HG02870 (cell line): ENCODE data around the gene C2orf74.
A peak's percentile ranks its signal among the peaks of the same experiment; 100 is the strongest.
"Not testable (repeated sequence)": the region's sequence is repeated elsewhere in the genome, so short reads cannot be mapped to it uniquely, and the experiment has no call there.

Source experiments
- ATAC-seq: cut with Tn5 transposase; IDR thresholded peaks from one replicate; pipeline ENCODE4 v1.9.1; 2021; ENCODE audit warnings: mild to moderate bottlenecking, moderate library complexity; ENCODE audit not compliant: unreplicated experiment

Gene C2orf74

DNA sequence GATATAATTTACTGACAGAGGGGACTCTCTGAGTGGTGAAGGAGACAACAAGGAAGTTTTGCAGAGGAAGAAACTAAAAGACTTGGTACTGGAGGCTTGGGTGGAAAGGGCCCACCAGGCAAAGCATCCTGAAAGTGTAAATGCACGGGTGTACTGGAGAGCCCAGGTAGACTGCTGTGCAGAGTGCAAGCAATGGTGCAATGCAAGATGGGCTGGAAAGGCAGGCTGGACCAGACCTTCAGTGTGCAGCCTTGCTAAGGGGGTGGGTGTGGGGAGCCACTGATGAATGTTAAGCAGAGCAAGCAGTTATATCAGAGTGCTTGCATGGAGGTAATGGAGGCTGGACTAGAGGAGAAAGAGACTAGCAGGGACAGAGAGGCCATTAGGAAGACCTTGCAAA is 10.7 kb downstream of the C2orf74 start:
- no peak for ATAC-seq

DNA sequence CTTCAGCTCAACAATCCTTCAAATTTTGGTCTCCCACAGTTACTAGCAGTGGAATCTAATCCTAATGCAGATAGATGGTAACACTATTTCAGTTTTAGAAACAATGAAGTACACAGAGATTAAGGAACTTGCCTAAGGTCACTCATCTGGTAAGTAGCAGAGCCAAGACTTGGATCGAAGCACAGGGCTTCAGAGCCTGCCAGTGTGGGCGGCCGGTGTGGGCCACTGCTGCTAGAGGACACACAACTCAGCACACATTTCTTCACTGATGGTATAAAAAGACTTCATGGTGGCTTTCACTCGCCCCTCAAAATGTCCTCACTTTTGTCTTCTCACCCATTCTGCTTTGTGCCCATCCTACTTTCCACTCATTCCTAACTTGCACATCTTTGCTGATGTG is 11.1 kb downstream of the C2orf74 start:
- ATAC-seq, result no peak

DNA sequence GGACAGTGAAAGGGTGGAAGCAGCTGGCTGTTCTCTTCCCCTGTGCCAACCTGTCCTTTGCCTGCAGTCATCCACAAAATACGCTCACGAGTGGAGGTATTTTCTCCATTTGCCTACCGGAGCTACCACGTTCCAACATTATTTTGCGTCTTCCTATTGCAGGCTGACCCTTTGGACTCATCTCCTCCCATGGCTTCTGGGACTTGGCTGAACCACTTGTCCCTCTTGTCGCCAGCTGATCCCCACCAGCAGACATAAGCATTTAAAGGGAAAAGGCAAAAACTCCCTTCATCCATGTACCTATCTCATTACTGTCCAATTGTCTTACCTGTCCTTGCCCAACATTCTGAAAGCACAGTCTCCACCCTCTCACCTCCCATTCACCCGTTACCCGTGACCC is 13.0 kb downstream of the C2orf74 start:
- no peak for ATAC-seq

DNA sequence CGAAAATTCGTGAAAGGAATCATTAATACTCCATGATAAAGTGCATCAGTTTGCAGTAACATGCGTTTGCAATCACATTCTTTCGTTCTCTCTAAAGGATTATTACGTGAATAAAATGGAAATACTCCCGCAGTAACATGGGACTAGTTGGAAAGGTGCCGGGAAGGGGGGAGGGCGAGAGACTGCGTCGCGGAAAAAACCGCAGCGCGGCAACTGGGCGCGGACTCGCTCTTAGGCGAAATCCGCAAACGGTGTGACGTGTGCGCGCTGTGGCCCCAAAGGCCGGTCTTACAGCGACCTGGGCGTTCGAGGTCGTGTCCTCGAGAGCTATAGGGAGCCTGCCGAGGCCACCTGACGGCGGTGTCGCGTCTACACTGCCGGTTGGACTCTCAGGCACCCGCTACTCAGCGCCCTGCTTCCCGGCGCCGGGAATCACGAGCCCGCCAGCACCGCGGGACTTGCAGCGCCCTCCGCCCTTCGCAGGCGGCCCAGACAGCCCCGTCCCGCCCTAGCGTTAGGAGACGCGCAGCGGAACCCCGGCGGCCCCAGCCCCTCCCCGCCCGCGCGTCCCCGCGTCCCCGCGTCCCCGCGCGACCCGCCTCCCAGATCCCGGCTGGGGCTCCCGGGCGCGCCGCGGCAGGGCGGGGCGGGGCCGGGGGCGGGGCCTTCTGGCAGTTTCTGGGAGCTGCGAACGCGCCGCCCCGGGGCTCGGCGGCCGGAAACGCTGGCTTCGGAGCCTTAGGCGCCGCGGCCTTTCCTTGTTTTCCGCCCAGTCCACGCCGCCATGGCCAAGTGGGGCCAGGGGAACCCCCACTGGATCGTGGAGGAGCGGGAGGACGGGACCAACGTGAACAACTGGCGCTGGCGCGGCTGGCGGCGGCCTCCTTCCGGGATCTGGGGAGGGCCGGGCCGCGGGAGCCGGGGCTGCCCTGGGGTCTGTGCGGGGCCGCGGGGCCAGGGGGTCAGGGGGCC is 15.1 kb downstream of the C2orf74 start:
- ATAC-seq, result peak; percentile 72

DNA sequence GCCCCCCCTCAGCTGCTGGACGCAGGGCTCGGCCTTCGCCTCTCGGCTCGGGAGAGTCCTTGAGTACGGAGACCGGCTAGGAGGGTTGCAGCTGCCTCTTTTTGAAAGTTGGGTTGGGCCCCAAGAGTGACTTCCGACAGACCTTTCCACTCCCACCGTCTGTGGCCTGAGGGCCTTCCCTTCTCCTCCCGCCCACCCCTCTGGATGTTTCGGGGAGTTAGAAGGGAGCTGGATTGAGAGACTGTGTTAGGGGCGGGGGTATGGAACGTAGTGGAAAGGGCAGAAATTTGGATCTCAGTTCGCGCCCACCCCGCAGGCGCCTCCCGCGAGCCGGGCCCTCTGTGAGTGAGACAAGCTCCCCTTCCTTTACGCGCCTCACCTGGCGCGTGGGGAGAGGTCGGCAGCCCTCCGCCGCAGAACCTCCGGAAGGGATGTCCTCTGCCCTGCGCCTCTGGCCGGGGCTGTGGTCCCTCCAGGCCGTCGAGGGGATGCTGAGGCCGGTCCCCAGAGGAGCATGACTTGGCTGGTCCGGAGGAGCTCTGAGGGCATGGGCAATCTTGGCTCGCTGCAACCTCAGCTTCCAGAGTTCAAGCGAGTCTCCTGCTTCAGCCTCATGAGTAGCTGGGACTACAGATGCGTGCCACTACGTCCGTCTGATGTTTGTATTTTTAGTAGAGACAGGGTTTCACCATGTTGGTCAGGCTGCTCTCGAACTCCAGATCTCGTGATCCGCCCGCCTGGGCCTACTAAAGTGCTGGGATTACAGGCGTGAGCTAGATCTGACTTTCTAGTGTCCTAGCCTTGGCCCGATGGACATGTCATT is 15.9 kb downstream of the C2orf74 start:
- ATAC-seq, result peak; percentile 32

DNA sequence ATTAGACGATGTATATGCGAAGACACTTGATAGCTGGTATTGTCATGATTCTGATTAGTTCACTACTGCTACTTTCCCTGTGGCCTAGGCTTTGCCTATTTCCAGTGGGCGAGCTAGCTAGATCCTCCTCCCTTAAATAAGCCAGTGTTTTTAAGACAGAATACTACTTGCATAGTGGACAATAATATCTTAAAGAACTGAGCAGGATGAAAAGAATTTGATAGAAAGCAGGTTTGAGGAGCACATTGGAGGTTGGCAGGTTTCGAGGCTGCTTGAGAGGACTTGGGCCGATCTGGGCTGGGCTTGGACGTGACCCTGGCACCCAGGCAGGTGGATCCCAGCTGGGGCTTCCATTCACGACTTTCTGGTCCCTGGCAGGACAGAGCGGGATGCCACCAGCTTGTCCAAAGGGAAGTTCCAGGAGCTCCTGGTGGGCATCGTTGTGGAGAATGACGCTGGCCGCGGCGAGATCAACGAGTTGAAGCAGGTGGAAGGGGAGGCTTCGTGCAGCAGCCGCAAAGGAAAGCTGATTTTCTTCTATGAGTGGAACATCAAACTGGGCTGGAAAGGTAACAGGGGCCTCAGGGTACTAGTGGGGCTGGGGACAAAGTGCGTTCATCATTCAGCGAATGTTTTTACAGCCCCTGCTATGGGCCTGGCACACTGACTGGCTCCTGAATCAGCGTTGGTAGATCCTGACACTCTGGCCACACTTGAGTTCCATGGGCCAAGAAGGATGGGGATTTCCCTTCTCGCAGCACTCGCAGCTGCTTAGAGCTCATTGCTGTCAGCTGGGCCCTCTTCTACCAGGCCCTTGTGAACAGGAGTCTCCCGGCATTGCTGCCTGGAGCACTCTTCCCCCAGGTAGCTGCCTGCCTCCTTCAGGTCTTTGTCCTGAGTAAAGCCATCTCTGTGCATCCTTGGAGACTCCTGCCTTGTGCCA is 16.9 kb downstream of the C2orf74 start:
- no peak for ATAC-seq

DNA sequence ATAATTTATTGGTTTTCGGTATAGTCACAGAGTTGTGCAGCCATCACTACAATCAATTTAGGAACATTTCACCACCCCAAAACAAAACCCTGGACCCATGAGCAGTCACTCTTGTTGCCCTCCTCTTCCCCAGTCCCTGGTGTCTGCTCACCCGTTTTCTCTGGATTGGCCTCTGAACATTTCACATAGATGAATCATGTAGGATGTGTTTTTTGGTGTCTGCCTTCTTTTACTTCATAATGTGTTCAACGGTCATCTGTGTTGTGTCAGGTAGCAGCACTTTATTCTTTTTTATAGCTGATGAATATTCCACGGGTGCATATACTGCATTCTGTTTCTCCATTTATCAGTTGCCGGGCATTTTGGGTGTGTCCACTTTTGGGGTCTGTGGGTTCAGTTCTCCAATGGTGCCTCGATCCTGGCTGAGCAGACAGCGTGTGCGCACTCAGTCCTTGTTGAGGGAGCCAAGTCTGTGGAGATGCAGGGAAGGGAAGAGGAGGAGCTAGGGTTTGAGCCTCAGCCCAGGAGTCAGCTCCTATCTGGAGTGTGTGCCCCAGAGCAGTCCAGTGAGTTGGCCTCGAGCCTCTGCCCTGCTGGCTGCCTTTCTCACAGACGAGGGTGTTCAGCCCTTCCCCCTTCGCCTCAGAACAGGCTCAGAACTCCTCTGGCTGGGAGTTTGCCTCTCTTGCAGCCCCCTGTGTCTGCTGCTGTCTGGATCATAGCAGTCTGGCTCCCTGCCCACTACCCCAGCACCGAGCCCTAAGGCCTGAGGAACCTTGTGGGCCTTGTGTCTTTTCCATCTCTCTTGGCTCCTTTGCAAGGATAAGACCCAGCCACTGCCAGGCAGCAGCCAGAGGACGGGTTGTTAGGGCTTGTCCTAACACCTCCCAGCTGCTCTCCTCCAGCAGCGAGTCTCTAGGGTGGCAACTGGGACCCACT is 18.0 kb downstream of the C2orf74 start:
- no peak for ATAC-seq

DNA sequence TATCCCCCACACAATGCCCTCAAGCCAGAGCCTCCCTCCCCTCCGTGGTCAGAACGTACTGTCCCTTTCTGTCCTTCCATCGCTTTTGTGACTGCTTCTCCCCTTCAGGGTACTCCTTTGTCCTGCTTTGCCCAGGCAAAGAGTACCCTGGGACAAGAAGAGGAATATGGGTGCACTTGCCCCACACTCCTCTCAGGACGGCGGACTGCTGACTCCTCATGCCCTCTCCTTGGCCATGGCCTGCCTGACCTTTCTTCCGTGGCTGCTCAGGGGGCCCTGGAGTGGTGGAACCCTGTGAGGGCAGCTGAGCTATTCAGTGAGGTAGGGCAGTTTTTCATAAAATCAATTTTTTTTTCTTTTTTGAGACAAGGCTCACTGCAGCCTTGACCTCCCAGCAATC is 18.7 kb downstream of the C2orf74 start:
- ATAC-seq, result no peak

DNA sequence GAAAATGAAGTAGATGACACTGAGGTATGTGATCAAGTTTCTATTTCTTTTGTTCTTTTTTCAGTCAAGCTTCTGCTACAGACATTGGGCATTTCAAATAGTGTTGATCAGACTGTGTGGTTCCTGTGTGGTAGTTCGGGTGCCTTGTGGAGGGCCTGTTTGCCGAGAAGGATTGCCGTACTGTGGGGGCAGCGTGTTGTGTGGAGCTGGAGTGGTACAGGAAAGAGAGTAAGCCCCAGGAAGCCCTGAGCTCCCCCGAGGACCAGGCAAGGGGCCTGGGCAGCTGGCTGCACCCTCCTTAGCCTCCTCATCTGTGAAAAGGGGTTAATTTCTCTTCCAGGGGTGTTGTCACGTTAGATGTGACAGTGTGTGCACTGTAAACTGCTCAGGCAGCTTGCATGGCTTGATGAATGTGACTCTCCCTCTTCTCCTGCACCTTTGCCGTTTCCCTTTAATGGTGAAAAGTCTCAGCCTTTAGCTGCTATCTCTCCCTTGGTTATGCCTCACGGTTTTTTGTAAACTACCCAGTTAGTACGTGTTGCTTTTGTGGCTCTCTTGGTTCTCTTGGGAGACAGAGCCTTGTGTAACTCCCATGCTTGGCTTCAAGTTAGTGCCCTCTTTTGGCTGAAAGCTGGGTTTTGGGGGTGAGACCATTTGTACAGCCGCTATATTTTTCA is 19.5 kb downstream of the C2orf74 start:
- no peak for ATAC-seq

DNA sequence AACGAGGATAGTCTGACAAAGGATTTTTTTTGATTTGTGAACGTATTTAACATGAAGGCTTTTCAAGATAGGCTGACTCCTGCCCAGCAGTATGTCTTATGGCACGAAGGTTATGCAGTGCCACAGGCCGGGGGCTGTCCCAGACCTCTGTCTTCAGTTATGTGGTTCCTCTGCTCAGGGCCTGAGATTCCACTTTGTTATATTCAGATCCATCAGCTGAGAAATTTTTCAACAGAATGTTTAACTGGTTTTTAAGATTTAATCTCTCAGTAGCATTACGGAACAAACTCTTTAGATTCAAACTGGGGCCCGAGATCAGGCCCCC is 20.0 kb downstream of the C2orf74 start:
- no peak for ATAC-seq

DNA sequence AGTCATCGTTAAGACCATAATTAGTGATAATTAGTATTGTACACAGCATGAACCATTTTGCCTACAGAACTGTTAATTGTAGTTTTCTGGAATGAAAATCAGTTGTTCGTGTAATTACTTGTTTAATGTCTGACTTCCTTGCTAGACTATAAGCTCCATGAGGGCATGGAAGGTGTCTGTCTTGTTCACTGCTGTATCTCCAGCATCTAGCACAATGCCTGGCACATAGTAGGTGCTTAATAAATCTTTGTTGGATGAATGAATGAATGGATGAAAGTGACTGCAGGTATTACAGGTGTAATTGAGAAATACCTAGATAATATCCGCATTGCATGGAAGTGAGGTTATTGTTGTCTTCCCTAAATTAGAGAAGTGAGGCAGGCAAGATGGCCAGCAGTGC is 21.8 kb downstream of the C2orf74 start:
- ATAC-seq, result no peak

DNA sequence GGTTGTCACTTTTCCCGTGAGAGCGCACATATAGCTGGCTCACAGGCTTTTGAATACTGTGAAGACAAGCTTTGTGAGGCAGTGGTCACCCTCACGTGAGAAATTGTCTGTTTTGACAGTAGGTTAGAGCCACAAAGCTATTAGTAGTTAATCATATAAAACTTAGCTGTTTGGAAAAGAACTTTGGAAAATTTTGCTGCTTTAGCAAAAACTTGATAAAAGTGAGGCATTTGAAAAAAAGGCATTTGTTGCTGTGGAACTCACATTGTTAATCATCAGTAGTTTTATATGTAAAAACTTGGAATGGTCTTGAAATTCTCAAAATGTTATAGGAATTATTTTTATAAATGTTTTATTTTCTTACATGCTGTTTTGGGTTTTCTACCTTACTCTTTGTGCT is 22.3 kb downstream of the C2orf74 start:
- ATAC-seq, result no peak

DNA sequence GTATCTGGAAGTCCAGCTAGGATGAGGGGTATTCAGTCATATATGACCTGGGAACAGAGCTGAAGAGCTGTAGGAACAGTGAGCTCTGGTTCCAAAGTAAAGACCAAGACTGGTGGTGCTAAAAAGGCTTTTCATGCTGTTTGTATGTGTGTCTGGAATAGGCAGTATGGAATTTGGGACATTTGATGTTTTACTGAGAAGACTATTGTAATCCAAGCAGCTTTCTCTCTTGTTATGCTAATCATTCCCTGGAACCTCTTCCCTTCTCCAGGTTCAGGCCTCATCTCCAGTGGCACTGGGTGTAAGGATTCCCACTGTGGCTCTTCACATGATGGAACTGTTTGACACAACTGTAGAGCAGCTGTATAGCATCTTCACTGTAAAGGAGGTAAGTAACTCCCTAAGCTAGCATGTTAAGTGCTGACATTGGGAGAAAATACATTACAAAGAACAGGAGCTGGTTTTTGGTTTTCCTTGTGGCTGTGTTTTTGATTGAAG is 23.3 kb downstream of the C2orf74 start:
- no peak for ATAC-seq

DNA sequence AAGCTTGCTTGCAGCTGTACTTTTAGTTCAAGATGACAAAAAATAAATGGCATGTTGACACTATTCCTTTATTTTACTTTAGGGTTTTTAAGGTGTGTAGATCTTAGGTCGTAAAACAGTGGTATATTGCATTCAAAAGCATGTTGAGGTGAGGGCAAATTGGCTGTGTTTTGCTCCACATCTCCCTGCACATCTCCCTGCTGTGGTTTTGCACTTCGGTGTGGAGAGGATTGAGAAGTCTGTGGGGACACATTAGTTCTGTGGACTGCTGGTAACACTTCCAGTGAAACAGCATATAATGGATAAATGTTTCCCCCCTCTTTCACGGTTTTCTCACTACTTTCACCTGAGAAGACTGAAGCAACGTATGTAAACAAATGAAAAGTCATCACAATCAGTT is 25.1 kb downstream of the C2orf74 start:
- ATAC-seq, result no peak

DNA sequence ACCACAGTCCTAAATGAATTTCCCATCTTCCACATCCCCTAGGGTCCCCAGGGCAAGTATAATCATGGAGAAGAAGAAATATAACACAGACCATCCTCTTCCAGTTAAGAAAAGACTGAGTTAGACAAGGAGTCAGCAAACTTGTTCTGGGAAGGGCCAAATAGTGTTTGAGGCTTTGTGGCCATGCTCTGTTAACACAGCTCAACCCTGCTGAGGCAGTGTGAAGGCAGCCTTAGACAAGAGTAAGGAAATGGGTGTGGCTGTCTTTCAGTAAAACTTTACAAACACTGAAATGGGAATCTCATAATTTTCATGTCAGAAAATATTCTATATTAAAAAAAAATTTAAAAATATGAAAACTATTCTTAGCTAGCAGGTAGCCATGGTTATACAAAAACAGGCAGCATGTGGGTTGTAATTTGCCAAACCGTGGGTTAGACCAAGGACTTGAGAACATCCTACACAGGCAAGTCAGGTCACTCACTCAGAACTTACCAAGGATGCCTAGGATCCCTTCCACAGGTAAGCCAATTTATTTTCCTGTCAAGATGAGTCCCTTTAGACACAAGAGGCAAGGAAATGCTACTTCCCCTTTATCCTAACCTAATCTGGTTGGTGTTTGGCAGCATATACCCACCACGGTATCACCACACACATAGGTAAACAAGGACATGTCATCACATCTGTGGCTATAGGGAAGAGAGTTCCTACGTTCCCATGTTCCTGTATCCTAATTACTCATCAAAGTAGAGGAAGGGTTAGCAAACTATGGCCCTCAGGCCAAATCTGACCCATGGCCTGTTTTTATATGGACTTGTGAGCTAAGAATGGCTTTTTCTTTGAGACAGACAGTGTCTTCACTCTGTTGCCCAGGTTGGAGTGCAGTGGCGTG is 31.9 kb downstream of the C2orf74 start:
- ATAC-seq, result no peak

DNA sequence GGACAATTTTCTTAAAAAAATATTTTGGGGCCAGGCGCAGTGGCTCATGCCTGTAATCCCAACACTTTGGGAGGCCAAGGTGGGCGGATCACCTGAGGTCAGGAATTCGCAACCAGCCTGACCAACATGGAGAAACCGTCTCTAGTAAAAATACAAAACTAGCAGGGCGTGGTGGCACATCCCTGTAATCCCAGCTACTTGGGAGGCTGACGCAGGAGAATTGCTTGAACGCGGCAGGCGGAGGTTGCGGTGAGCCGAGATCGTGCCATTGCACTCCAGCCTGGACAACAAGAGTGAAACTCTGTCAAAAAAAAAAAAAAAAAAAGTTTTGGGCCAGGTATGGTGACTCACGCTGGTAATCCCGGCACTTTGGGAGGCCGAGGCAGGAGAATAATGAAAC is 32.7 kb downstream of the C2orf74 start:
- not testable (repeated sequence) for ATAC-seq

DNA sequence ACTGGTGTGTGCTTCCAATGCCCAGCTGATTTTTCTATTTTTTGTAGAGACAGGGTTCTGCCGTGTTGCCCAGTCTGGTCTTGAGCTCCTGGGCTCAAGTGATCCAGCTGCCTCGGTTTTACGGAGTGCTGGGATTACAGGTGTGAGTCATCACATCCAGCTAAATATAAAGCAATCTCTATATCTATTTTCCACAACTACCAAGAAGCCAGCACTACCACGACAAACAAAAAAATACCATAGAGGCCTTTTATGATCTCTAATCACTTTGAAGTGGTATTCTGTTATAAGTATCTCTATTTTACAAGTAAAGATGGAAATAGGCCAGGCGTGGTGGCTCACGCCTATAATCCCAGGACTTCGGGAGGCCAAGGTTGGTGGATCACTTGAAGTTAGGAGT is 34.7 kb downstream of the C2orf74 start:
- no peak for ATAC-seq

DNA sequence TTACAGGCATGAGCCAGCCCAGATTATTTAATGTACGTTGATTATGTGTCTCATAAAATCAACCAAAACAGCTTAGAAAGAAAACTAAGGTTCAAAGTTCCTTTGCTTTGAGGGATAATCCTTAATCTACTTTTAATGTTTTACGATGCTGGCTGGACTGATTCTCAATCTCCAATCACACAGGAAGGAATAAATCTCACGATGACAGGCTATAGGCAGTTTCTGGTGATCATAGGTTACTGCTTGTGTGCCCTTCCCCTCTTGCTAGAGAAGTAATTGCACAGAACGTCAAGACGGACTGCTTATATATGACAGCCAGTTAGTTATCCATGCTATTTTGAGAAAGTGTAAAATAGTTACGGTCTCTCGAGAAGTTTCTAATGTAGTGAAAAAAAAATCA is 43.1 kb downstream of the C2orf74 start:
- no peak for ATAC-seq
